ENCODE data around the gene WDR59. TPM values are rescaled to one million over a fixed set of nuclear protein-coding genes. Genes with fewer than 3 reads are reported as not detected.
"Not testable (repeated sequence)": the region's sequence is repeated elsewhere in the genome, so short reads cannot be mapped to it uniquely, and the experiment has no call there.

Gene WDR59
- total RNA-seq, 2 experiments from 2014 or later, result 69.2 to 91.4 TPM

DNA sequence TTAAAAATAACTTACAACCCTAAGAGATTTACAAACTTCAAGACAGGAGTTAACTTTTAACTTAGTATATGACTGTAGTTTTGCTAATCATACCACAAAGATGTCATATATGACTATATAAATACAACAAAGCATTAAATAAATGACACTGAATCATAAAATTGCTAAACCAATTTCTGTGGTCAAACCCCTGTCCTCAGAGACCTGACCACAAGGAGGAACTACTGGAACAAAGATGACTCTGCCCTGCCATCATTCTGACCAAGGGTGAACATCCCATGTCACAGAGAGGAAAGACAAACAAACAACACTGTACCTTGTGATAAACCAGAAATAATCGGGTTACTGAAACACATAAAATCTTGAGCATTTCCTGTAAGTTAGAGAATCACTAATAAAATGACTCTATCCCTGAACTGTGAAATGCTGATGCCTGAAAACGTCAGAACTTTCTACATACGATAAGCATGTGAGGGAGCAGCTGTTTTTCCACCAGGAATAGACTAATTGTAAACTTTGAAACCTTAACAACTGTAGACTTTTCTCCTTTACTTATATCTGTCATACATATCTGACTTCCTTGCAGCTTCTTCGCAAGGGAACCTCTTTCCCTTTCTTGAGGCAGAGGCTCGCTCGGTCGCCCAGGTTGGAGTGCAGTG is 47.9 kb downstream of the WDR59 start:
- POLR2A ChIA-PET, result no interaction called here
- Mint-ChIP-seq H3K36me3 (ENCODE audit: low read depth) (peaks cover 36% of the 10 kb centered on the region), H3K27me3 (no peaks in the 10 kb centered on the region), H3K9me3 (ENCODE audit: low read depth) (no peaks in the 10 kb centered on the region), H3K27ac (no peak overlapping the region), H3K4me3 (no peak overlapping the region), H3K4me1 (peaks cover 4% of the 10 kb centered on the region)
- peak; percentile 88 for ATAC-seq
- peak; percentile 35 for DNase-seq
- intact Hi-C loops (cut with DNase I, micrococcal nuclease), result loop anchor here in 1 of 2 experiments (5.0 kb wide), 1 partner anchor 175 kb away; no protein-coding TSS in a partner anchor
- CTCF ChIA-PET, result no interaction called here

DNA sequence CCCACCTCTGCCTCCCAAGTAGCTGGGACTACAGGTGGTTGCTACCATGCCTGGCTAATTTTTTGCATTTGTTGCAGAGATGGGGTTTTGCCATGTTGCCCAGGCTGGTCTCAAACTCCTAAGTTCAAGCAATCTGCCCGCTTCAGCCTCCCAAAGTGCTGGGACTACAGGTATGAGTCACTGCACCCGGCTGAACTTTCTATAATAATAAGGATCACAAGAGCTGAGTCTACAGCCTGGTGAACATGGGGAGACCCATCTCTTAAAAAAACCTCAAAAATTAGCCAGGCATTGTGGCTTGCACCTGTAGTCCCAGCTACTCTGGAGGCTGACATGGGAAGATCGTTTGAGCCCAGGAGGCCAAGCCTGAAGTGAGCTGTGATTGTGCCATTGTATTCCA is 53.5 kb downstream of the WDR59 start:
- ChIA-PET CTCF (interaction anchor here (0.8 kb wide), 1 partner anchor 11 kb away, joined by 3 read pairs; no protein-coding TSS in a partner anchor), POLR2A (no interaction called here)
- no peak for DNase-seq
- intact Hi-C loops (cut with DNase I, micrococcal nuclease), result no loop called here
- Mint-ChIP-seq H3K27me3 (no peaks in the 10 kb centered on the region), H3K9me3 (ENCODE audit: low read depth) (no peaks in the 10 kb centered on the region), H3K36me3 (ENCODE audit: low read depth) (peaks cover 24% of the 10 kb centered on the region), H3K4me3 (no peak overlapping the region), H3K4me1 (no peaks in the 10 kb centered on the region), H3K27ac (no peak overlapping the region)
- ATAC-seq, result no peak

DNA sequence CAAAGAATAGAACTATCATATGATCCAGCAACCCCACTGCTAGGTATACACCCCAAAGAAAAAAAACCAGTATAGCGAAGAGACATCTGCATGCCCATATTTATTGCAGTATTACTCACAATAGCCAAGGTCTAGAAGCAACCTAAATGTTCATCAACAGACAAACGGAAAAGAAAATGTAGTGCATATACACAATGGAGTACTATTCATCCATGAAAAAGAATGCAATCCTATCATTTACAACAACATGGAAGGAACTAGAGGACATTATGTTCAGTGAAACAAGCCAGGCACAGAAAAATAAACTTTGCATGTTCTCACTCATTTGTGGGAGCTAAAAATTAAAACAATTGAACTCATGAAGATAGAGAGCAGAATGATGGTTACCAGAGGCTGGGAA is 55.3 kb downstream of the WDR59 start:
- intact Hi-C loops (cut with DNase I, micrococcal nuclease), result no loop called here
- POLR2A ChIA-PET, result no interaction called here

DNA sequence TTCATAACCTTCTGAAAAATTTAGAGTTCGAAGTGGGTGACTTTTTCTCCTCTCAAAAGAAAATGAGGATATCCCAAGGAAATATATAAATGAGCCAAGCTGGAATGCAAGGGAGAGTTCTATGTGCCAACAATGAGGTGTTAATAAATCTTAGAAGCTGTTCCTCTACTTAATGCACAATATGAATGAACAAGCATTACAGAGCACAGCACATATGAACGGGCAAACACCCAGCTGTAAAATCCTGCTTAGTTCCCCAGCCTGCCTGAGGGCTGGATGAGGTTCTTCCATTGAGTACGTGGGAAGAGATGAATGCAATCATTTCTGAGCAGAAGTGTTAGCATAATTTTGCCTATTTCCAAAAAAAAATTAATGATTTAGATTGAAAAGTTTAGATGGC is 58.1 kb downstream of the WDR59 start:
- Mint-ChIP-seq H3K4me3 (no peak overlapping the region), H3K4me1 (no peaks in the 10 kb centered on the region), H3K27me3 (no peaks in the 10 kb centered on the region), H3K36me3 (ENCODE audit: low read depth) (peaks cover 12% of the 10 kb centered on the region), H3K9me3 (ENCODE audit: low read depth) (no peaks in the 10 kb centered on the region), H3K27ac (no peak overlapping the region)
- ChIA-PET POLR2A (no interaction called here), CTCF (no interaction called here)
- DNase-seq (no peak), ATAC-seq (no peak)
- intact Hi-C loops (cut with DNase I, micrococcal nuclease), result no loop called here

More for the DNA sequence above, 55.3 kb downstream of the WDR59 start:
- ATAC-seq, result no peak
- Mint-ChIP-seq H3K27ac (no peak overlapping the region), H3K36me3 (ENCODE audit: low read depth) (peaks cover 20% of the 10 kb centered on the region), H3K4me3 (no peak overlapping the region), H3K4me1 (no peaks in the 10 kb centered on the region), H3K27me3 (no peaks in the 10 kb centered on the region), H3K9me3 (ENCODE audit: low read depth) (no peaks in the 10 kb centered on the region)
- CTCF ChIA-PET, result no interaction called here
- no peak for DNase-seq

DNA sequence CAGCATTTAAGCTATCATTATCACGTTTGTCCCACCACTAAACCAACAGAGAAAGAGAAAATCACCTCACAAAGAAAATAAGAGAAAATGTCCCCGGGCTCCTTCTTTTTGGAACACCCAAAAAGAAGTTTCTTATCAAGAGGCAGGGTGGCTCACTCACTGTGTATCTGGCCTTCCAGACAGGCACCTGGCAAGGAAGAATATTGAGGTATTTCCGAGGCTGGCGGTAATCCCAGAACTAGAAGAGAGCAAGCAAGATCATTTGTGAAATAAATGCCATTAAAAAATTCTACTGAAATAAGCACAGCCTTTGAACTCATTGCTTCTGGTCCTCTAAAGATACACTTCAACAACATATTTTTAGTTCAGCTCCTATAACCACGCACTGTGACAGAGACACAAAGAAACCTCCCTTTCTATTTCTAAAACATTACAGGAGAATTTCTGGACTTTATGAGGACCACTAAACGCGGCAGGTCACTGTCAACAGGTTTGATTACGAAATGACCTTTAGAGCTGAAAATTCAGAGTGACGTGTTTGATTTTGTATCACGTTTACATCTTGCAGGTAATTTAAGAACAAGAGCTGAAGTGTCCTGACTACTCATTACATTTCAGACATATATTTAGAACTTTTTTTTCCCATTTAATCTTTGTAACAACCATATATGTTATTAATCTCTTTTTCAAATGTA is 61.0 kb downstream of the WDR59 start:
- intact Hi-C loops (cut with DNase I, micrococcal nuclease), result no loop called here
- ATAC-seq, result no peak
- Mint-ChIP-seq H3K9me3 (ENCODE audit: low read depth) (no peaks in the 10 kb centered on the region), H3K36me3 (ENCODE audit: low read depth) (peaks cover 22% of the 10 kb centered on the region), H3K27ac (no peak overlapping the region), H3K4me3 (no peak overlapping the region), H3K4me1 (no peaks in the 10 kb centered on the region), H3K27me3 (no peaks in the 10 kb centered on the region)
- CTCF ChIA-PET, result no interaction called here
- no peak for DNase-seq
- POLR2A ChIA-PET, result no interaction called here

DNA sequence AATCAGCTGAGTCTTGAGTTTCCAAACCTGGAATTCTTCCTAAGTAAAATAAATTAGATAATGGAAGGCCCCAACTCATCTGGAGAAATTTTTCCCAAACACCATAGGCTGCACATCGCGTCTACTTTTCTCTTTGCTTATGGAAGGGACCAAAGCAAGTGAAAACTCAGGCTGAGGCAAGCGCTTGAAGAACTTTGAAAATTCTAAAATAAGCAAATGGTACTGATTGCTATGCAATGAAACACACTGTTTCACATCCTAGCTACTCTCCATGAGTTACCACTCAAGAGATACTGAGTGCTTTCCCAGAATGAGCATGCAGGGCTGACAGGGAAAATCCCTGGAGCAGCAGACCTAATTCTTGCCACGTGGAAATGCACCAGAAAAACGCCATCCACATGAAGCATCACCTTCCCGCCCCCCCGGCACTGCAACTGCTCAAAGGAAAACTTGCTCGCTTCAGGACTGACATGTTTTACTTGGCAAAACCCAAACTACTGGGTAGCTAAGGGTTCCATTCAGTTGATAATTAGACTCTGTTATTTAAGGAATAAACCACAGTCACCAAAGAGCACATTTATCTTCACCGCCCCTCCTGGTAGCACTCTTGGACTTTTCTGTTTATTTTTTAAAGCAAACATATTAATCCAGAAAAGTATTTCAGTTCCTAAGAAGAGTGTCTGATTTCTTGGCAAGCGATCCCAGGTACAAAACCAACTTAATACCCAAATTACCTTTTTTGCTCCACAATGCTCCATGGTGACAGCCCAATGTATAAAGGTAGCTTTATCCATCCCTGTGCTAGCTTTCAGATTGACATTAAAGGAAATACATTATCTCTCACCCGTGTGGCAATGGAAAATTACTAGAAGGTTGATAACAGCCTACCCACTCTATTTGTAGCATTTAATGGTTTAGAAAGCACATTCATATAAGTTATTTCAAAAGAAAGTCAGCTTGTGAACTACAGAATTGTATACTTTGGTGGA is 62.5 kb downstream of the WDR59 start:
- ChIA-PET CTCF (interaction anchor here (0.6 kb wide), 1 partner anchor 440 kb away, joined by 3 read pairs; no protein-coding TSS in a partner anchor), POLR2A (no interaction called here)
- Mint-ChIP-seq H3K36me3 (ENCODE audit: low read depth) (peaks cover 31% of the 10 kb centered on the region), H3K4me3 (no peak overlapping the region), H3K9me3 (ENCODE audit: low read depth) (no peaks in the 10 kb centered on the region), H3K27ac (no peak overlapping the region), H3K4me1 (no peaks in the 10 kb centered on the region), H3K27me3 (no peaks in the 10 kb centered on the region)
- ATAC-seq (no peak), DNase-seq (no peak)
- intact Hi-C loops (cut with DNase I, micrococcal nuclease), result no loop called here

DNA sequence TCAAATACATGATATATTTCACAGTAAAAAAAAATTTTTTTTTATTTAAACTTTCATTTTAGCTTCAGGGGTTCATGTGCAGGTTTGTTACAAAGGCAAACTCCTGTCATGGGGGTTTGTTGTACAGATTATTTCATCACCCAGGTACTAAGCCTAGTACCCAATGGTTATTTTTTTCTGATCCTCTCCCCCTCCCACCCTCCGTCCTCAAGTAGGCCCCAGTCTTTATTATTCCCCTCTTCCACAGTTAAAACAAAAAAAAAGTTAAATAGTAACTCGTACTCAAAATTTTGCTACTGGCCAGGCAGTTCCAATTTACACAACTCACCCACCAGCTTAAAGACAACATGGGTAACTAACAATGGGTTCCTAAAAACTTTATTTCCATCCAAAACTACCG is 63.9 kb downstream of the WDR59 start:
- Mint-ChIP-seq H3K4me3 (no peak overlapping the region), H3K36me3 (ENCODE audit: low read depth) (peaks cover 45% of the 10 kb centered on the region), H3K4me1 (no peaks in the 10 kb centered on the region), H3K27ac (no peak overlapping the region), H3K27me3 (no peaks in the 10 kb centered on the region), H3K9me3 (ENCODE audit: low read depth) (no peaks in the 10 kb centered on the region)
- DNase-seq (no peak), ATAC-seq (no peak)
- ChIA-PET CTCF (interaction anchor here (1.1 kb wide), 1 partner anchor 10 kb away, joined by 3 read pairs; no protein-coding TSS in a partner anchor), POLR2A (no interaction called here)
- intact Hi-C loops (cut with DNase I, micrococcal nuclease), result no loop called here

DNA sequence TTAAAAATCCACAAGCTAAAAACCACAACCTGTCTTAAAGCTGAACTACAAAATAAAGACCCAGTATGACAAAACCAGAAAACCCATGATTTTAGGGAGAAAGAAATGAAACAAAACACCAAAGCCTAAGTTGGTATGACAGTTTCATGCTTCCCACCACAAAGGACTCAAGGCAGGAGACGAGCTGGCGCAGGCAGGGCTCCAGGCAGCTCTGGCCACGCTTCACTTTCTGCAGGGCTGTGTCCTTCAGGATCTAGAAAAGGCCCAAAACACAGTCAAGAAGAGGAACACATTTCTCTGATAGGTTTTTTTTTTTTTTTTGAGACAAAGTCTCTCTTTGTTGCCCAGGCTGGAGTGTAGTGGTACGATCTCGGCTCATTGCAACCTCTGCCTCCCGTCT is 75.3 kb downstream of the WDR59 start:
- no peak overlapping the region for H3K4me3 Mint-ChIP-seq
- no peak overlapping the region for H3K27ac Mint-ChIP-seq

DNA sequence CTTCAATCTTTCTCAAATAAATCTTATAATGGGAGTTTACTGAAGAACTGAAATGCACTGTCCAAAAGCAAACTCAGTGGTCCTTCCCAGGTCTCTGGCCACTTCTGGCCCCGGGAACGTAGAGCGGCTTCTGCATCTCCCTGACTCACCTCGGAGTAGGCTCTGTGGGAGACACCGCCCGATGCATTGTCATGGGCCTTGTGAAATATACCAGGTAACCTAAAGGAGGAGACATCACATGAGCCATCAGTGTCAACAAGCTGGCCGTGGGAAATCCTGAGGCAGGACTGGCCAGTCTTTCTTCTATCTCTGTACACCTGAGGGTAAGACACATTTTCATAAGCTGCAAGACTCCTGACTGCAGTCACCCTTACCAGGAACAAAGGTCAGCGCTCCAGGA is 76.2 kb downstream of the WDR59 start:
- Mint-ChIP-seq H3K9me3 (ENCODE audit: low read depth) (peaks cover 12% of the 10 kb centered on the region), H3K36me3 (ENCODE audit: low read depth) (peaks cover 71% of the 10 kb centered on the region)
- CTCF ChIA-PET, result interaction anchor here (1.3 kb wide), 1 partner anchor 46 kb away, joined by 5 read pairs; no protein-coding TSS in a partner anchor
- POLR2A ChIA-PET; H3K27me3 Mint-ChIP-seq; ATAC-seq; H3K4me3 Mint-ChIP-seq; H3K4me1 Mint-ChIP-seq; DNase-seq; H3K27ac Mint-ChIP-seq; intact Hi-C loops (cut with DNase I, micrococcal nuclease): not testable (repeated sequence)

More for the DNA sequence above, 75.3 kb downstream of the WDR59 start:
- peaks cover 12% of the 10 kb centered on the region for H3K9me3 Mint-ChIP-seq (ENCODE audit: low read depth)
- no peak for DNase-seq
- peaks cover 77% of the 10 kb centered on the region for H3K36me3 Mint-ChIP-seq (ENCODE audit: low read depth)
- POLR2A ChIA-PET, result no interaction called here
- intact Hi-C loops (cut with DNase I, micrococcal nuclease), result no loop called here
- H3K27me3 Mint-ChIP-seq, result no peaks in the 10 kb centered on the region
- CTCF ChIA-PET, result interaction anchor here (0.6 kb wide), 1 partner anchor 18 kb away, joined by 5 read pairs; no protein-coding TSS in a partner anchor
- no peaks in the 10 kb centered on the region for H3K4me1 Mint-ChIP-seq
- no peak for ATAC-seq

DNA sequence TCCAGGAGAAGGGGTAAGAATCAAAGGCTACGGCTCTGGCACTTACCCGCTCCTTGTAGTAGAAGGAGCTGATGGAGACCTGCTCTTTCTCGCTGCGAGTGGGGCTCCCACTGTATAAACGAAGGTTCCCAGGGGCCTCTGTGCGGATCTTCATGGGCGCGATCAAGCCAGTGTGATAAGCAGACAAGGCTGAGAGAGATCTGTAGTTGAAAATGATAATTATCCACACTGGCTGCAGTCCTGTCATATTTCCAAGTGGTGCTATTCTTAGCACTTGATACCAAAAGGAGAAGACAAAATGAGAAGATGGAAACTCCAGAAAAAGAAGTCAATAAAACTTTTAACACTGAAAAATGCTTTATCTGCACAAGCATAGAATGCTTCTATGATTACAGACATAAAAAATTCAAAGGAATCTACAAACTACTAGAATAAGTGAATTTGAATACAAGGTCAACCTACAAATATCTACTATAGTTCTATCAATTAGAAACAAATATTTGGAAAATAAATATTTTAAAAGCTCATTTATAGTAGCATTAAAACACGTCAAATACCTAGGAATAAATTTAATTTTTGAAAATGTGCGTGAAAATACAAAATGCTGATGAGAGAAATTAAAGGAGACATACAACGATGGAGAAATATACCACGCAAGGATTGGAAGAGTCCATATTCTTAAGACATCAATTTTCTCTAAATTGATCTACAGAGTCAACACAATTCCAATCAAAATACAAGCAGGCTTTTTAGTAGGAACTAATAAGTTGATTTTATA is 80.8 kb downstream of the WDR59 start:
- Mint-ChIP-seq H3K27ac (no peak overlapping the region), H3K4me3 (no peak overlapping the region), H3K4me1 (no peaks in the 10 kb centered on the region), H3K36me3 (ENCODE audit: low read depth) (peaks cover 44% of the 10 kb centered on the region), H3K27me3 (no peaks in the 10 kb centered on the region), H3K9me3 (ENCODE audit: low read depth) (peaks cover 4% of the 10 kb centered on the region)
- intact Hi-C loops (cut with DNase I, micrococcal nuclease), result no loop called here
- ATAC-seq (no peak), DNase-seq (no peak)
- POLR2A ChIA-PET, result no interaction called here
- CTCF ChIA-PET, result interaction anchor here (0.7 kb wide), 1 partner anchor 71 kb away, joined by 3 read pairs; no protein-coding TSS in a partner anchor

DNA sequence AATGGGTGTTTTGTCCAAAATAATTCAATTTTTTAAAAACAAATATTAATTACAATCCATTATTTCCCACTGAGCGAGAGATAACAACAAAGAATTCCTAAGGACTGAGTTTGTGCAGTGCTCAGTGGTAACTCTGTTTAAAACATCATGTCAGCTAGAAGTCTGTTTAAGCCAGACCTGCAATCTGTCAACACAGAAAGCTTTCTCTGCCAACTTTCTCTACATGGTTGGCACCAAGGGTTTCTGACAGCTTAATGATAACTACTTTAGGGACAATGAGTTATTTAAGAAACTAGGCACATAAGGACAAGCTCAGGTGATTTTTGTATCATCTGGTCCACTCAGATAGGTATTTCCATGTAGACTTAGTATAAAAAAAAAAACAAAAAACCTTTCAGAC is 81.8 kb downstream of the WDR59 start:
- DNase-seq (no peak), ATAC-seq (no peak)
- peaks cover 44% of the 10 kb centered on the region for H3K36me3 Mint-ChIP-seq (ENCODE audit: low read depth)
- H3K27ac Mint-ChIP-seq, result no peak overlapping the region
- intact Hi-C loops (cut with DNase I, micrococcal nuclease), result no loop called here
- H3K4me1 Mint-ChIP-seq, result no peaks in the 10 kb centered on the region
- no peak overlapping the region for H3K4me3 Mint-ChIP-seq
- POLR2A ChIA-PET, result no interaction called here
- H3K9me3 Mint-ChIP-seq (ENCODE audit: low read depth), result peaks cover 4% of the 10 kb centered on the region
- H3K27me3 Mint-ChIP-seq, result no peaks in the 10 kb centered on the region
- CTCF ChIA-PET, result interaction anchor here (0.9 kb wide), 1 partner anchor 10 kb away, joined by 5 read pairs; no protein-coding TSS in a partner anchor
